Colonic mucosa (tissue), 4 donors: Measurements from ENCODE around the gene SND1. TPM values are rescaled to one million over a fixed set of nuclear protein-coding genes. Genes with fewer than 3 reads are reported as not detected.

ENCODE experiments used
- DNase-seq: peaks from one replicate; pipeline ENCODE4 v3.0.0-alpha.2; 2020
- H3K27ac ChIP-seq: fragments of 200-600 bp; one replicate; pipeline ENCODE4 v1.8.0; 2021
- H3K27me3 ChIP-seq: fragments of 200-600 bp; one replicate; pipeline ENCODE4 v1.8.0; 2021
- H3K36me3 ChIP-seq: fragments of 200-600 bp; one replicate; pipeline ENCODE4 v1.8.0; 2021
- H3K4me1 ChIP-seq: fragments of 200-600 bp; one replicate; pipeline ENCODE4 v1.8.0; 2021; ENCODE audit warnings: mild to moderate bottlenecking
- H3K4me3 ChIP-seq: fragments of 200-600 bp; one replicate; pipeline ENCODE4 v1.8.0; 2021
- H3K9ac ChIP-seq, 2 donors: one replicate each; pipeline ENCODE4 v1.7.0; 2013; ENCODE audit warnings: control low read depth in 2 of 2, low read depth in 2 of 2, low read length in 2 of 2
- H3K9me3 ChIP-seq: fragments of 200-600 bp; one replicate; pipeline ENCODE4 v1.8.0; 2021
- intact Hi-C: fragments of 100-400 bp; cut with DNase I; formaldehyde crosslinking; loops from one replicate; pipeline ENCODE4 v1.14.1; 2022
- total RNA-seq, 2 donors: library from RNA; stranded (reverse); fragmentation: NEBNext Ultra II Directional in 1 of 2; extraction: Animal tissue kit (Norgen Biotek cat#: 25700) in 1 of 2; gene quantifications; one replicate each; pipeline ENCODE4 v1.2.1, GENCODE V29; 2021
- TF ChIP-seq, protein P1 (sequence below): fragments of 200-600 bp; IDR thresholded peaks from one replicate; pipeline ENCODE4 v1.8.0; 2022; ENCODE audit warnings: antibody characterized with exemption, mild to moderate bottlenecking
- donor health status: healthy.
- donor health status: DM: no; HTN: no; CAD: no.
- donor health status: DM: no; HTN: no; CAD: no.

Gene SND1
- total RNA-seq, 2 donors from 2014 or later, result 134 to 163 TPM

DNA sequence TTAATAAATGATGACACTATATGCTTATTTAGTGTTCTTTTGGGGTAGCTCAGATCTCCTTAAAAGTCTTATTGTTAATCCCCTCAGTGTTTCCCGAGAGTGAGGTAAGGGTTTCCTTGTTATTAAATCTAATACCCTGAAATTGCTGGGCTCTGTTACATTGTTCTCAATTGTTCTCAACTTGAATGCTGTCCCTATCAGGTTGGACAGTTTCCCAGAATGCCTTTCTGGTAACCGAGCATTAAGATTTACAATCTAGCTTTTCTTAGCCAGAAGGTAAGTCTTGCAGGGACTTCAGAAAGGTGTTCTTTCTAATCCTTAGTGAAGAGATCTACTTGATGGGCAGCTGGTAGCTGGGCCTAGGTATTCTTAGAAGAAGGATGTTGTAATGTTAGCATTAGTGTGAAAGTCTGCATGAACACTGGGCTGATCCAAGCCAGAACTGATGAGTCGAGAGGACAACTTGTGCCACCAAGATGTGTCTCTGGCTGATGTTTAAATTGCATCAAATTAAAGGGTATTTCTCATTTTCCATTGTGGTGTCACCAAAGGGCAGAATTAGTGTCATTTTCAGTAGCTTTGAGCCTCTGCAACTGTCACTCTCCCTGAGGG, 89.9 kb downstream of the SND1 start:
- H3K4me3 ChIP-seq, result no peak overlapping the region
- H3K27ac ChIP-seq, result no peak overlapping the region
- no peaks in the 10 kb centered on the region for H3K4me1 ChIP-seq
- TF ChIP-seq, protein P1, sequence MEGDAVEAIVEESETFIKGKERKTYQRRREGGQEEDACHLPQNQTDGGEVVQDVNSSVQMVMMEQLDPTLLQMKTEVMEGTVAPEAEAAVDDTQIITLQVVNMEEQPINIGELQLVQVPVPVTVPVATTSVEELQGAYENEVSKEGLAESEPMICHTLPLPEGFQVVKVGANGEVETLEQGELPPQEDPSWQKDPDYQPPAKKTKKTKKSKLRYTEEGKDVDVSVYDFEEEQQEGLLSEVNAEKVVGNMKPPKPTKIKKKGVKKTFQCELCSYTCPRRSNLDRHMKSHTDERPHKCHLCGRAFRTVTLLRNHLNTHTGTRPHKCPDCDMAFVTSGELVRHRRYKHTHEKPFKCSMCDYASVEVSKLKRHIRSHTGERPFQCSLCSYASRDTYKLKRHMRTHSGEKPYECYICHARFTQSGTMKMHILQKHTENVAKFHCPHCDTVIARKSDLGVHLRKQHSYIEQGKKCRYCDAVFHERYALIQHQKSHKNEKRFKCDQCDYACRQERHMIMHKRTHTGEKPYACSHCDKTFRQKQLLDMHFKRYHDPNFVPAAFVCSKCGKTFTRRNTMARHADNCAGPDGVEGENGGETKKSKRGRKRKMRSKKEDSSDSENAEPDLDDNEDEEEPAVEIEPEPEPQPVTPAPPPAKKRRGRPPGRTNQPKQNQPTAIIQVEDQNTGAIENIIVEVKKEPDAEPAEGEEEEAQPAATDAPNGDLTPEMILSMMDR, result no peak
- no peaks in the 10 kb centered on the region for H3K36me3 ChIP-seq
- no peak for DNase-seq
- H3K9me3 ChIP-seq, result no peaks in the 10 kb centered on the region
- no peak overlapping the region for H3K9ac ChIP-seq
- no peaks in the 10 kb centered on the region for H3K27me3 ChIP-seq
- intact Hi-C loops, result no loop called here

DNA sequence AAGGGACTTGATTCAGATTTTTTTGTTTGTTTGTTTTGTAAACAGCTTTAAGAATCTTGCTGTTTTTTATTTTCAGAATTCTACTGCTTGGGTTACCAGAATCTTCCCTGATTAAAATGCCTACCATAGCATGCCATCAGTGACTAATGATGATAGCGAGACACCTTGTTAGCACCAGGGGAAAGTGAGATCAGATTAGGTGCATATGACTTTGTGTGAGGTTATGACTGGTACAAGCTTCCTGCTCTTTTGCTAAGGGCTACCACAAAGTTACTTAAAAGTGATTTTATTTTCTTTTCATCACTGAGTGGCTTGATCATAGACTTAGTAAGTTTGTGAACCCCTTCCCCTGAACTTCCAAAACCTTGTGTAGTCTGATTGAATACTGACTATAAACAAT, 93.5 kb downstream of the SND1 start:
- Histone ChIP-seq H3K4me3 (no peak overlapping the region), H3K27me3 (no peaks in the 10 kb centered on the region), H3K4me1 (no peaks in the 10 kb centered on the region), H3K9me3 (no peaks in the 10 kb centered on the region), H3K9ac (no peak overlapping the region), H3K27ac (no peak overlapping the region), H3K36me3 (no peaks in the 10 kb centered on the region)
- intact Hi-C loops, result no loop called here
- DNase-seq, result no peak
- TF ChIP-seq, protein P1, result no peak

DNA sequence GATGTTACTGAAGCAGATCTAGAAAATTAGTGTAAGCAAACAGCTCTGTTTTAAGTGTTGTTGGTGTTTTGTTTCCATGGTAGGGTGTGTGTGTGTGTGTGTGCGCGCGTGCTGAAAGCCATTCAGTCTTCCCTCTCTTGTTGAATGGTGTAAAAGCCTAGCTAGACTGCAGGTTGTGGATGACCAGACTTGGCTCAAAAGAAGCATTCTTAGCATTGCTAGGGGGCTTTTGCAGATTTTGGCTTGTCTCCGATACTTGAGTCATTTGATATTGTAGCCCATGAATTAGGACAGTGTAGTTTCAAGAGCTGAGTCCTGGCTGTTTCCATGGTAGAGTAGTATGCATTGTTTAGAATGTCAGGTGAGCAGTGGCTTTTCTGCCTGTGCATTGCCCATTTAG, 99.1 kb downstream of the SND1 start:
- Histone ChIP-seq H3K27ac (no peak overlapping the region), H3K4me1 (no peaks in the 10 kb centered on the region), H3K9me3 (no peaks in the 10 kb centered on the region), H3K4me3 (no peak overlapping the region), H3K9ac (no peak overlapping the region), H3K27me3 (no peaks in the 10 kb centered on the region), H3K36me3 (no peaks in the 10 kb centered on the region)
- TF ChIP-seq, protein P1, result no peak
- no peak for DNase-seq
- intact Hi-C loops, result no loop called here

DNA sequence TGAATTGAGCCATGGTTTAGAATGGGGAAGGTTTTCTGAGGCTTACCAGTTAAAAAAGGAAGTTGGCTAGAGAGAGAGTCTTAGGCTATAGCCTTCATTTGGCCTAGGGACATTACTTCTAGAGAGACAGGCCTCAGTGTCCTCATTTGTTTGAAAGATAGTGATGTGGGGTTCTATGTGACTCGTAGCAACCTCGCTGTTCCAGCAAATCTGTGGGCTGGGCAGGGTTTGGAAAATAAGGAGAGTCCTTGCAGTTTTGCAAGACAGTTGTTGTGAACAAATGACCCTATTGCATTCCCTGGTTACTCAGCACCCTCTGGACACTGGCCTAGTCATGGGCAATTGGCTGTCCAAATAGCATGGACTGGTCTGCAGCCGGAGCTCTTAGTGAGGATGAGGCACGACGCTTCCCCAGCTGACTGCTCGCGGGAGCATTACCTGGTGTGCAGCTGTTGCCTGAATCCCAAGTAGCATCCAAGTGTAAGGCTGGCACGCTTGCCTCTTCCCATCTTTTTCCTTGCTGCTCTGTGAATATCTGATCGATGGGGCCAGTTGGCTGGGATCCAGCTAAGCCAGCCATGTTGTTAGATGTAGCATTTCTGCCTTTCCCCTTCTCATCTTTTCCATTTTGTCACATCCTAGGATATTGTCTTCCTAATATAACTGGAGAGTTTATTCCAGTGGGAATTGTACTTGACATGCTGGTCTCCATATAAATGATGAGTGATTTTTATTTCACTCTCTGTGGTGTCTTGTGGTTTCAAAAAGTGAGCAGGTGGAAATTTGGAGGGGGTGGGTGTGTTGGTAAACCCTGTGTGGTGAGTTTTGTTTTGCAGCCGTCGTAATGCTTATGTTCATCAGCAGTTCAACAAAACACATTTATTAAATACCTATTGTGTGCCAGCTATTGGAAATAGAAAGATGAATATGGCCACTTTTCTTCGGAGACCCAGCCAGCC, 99.8 kb downstream of the SND1 start:
- Histone ChIP-seq H3K9ac (no peak overlapping the region), H3K4me3 (no peak overlapping the region), H3K9me3 (no peaks in the 10 kb centered on the region), H3K4me1 (no peaks in the 10 kb centered on the region), H3K36me3 (no peaks in the 10 kb centered on the region), H3K27ac (no peak overlapping the region), H3K27me3 (no peaks in the 10 kb centered on the region)
- DNase-seq, result no peak
- TF ChIP-seq, protein P1, result no peak
- intact Hi-C loops, result no loop called here

DNA sequence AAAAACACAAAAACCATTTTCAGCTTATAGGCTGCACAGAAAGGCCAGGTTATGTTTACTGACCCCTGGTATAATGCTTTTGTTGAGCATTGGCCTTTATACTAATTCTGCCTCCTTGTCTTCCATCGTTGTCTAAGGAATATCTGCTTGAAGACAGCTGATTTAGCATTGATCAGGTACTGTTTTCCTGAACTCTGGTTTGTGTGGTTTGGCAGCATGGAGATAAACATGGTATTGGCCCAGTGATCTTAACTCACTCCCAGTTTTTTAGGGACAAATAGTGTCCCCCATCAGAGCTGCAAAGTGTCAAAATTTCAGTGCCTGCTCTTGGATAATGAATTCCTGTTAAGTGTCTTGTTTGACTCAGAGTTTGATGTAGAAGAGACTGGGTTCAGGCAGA, 100.8 kb downstream of the SND1 start:
- no peaks in the 10 kb centered on the region for H3K27me3 ChIP-seq
- H3K36me3 ChIP-seq, result no peaks in the 10 kb centered on the region
- DNase-seq, result no peak
- intact Hi-C loops, result no loop called here
- no peaks in the 10 kb centered on the region for H3K9me3 ChIP-seq
- TF ChIP-seq, protein P1, result no peak
- H3K9ac ChIP-seq, result no peak overlapping the region
- H3K27ac ChIP-seq, result no peak overlapping the region
- no peak overlapping the region for H3K4me3 ChIP-seq
- no peaks in the 10 kb centered on the region for H3K4me1 ChIP-seq
